Activated T-cell treated with anti-CD3 and anti-CD28 coated beads for 48 hours (primary cell): ENCODE measurements around the gene ACSF3.

Source experiments
- DNase-seq: peaks from one replicate; pipeline ENCODE4 v3.0.0-alpha.2; 2020; ENCODE audit warnings: low read depth

ACSF3 gene

DNA sequence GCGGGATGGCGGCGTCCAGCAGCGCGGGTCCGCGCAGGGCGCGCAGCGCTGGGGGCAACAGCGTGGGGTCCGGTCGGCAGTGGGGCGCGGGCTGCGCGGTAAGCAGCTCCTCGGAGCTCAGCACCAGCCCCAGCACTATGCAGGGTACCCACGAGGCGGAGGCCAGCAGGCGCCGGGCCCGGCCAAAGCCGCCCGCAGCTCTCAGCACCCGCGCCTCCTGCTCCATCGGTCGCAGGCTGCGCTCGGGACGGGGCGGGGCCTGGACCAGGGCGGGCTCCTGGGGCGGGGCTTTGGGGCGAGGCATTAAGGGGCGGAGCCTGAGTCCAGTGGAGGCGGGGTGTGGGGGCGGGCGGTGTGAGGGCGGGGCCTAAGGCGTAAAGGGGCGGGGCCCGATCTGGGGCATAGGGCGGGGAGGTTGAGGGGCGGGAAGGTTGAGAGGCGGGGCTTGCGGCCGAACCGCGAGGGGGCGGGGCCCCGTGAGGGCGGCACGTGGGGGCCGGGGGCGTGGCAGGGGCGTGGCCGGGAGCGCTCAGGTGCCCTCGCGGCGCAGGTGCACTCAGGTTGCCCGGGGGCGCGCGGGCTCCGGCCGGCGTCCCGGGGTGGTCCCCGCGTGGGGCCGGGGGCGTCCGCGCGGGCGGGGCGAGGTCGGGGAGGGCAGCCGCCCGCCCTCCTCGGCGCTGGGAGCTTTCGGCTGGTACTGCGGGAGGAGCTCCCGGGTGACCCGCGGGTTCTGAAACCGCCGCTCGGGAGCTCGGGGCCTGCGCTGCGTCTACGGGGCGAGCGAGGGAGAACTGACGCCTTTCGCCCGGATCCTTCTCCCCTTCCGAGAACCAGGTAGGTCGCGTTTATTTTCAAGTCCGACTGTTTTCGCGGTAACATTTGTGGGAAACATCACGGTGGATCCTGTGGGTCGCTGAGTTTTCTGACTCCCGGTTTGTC, 108.1 kb downstream of the ACSF3 start:
- peak; percentile 79 for DNase-seq

DNA sequence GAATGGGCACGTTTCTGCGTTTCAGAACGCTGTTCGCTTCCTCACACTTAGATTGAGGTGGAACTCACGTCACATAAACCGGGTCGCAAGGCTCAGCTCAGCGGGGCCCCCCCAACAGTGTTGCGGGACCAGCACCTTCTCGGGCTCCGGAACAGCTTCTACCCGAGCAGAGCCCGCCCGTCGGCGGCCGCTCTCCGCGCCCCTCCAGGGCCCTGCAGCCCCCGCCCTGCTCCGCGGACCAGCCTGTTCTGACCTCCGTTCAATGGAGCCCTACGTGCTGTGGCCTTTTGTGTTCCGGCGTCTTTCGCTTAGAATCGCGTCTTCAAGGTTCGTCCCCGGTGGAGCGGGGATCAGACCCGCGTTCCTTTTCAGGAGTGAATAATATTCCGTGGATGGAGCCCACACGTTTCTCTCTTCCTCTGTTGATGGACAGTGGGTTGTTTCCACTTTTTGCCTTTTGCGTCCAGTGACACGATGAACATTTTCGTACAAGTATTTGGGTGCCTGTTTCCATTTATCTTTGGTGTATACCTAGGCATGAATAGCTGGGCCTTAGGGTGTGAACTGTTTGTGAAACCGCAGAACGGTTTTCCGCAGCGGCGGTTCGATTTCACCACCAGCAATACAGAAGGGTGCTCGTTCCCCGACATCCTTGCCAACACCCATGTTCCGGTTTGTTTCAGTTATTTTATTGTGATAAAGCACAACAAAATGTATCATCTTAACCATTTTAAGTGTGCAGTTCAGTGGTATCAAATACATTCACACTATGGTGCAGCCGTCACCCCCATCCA, 109.0 kb downstream of the ACSF3 start:
- no peak for DNase-seq
